IPS-15b (cell line): ENCODE data around the gene SLC30A4.
A peak's percentile ranks its signal among the peaks of the same experiment; 100 is the strongest.

Experiments used
- H3K27me3 ChIP-seq: one replicate; pipeline ENCODE4 v1.6.1; 2013; ENCODE audit warnings: low read length; ENCODE audit not compliant: control insufficient read depth, insufficient read depth
- H3K36me3 ChIP-seq: one replicate; pipeline ENCODE4 v1.6.1; 2013; ENCODE audit warnings: low read length; ENCODE audit not compliant: control insufficient read depth, insufficient read depth
- H3K4me1 ChIP-seq: one replicate; pipeline ENCODE4 v1.6.1; 2013; ENCODE audit warnings: mild to moderate bottlenecking, low read length; ENCODE audit not compliant: control insufficient read depth, insufficient read depth
- H3K4me3 ChIP-seq: one replicate; pipeline ENCODE4 v1.5.1; 2013; ENCODE audit warnings: low read depth, low read length
- H3K9ac ChIP-seq: one replicate; pipeline ENCODE4 v1.6.1; 2013; ENCODE audit warnings: low read depth, mild to moderate bottlenecking, low read length
- H3K9me3 ChIP-seq: one replicate; pipeline ENCODE4 v1.6.1; 2013; ENCODE audit warnings: mild to moderate bottlenecking, low read length; ENCODE audit not compliant: control insufficient read depth, insufficient read depth

Gene SLC30A4

GRCh38 chr15:45522328-45523165 lies at the start of gene SLC30A4:
SLC30A4 (minus strand) TSS chr15:45522755; CDS start chr15:45522354, 401 bp downstream.
- Histone ChIP-seq H3K36me3 (no peaks in the 10 kb centered on the region), H3K4me1 (peaks cover 3% of the 10 kb centered on the region), H3K4me3 (peak within 1 kb of the TSS; percentile 26), H3K27me3 (peaks cover 53% of the 10 kb centered on the region), H3K9me3 (no peaks in the 10 kb centered on the region), H3K9ac (peak within 1 kb of the TSS; percentile 32)

GRCh38 chr15:45555934-45556608 lies 33.5 kb upstream of the SLC30A4 start:
- Histone ChIP-seq H3K27me3 (peaks cover 14% of the 10 kb centered on the region), H3K4me1 (no peaks in the 10 kb centered on the region), H3K9ac (no peak overlapping the region), H3K9me3 (no peaks in the 10 kb centered on the region), H3K36me3 (no peaks in the 10 kb centered on the region), H3K4me3 (no peak overlapping the region)

GRCh38 chr15:45551676-45552075 lies 29.1 kb upstream of the SLC30A4 start:
- no peaks in the 10 kb centered on the region for H3K9me3 ChIP-seq
- no peak overlapping the region for H3K9ac ChIP-seq
- peaks cover 5% of the 10 kb centered on the region for H3K27me3 ChIP-seq
- no peaks in the 10 kb centered on the region for H3K36me3 ChIP-seq
- no peak overlapping the region for H3K4me3 ChIP-seq
- H3K4me1 ChIP-seq = no peaks in the 10 kb centered on the region

GRCh38 chr15:45550436-45550835 lies 27.9 kb upstream of the SLC30A4 start:
- Histone ChIP-seq H3K36me3 (no peaks in the 10 kb centered on the region), H3K9me3 (no peaks in the 10 kb centered on the region), H3K9ac (no peak overlapping the region), H3K4me1 (no peaks in the 10 kb centered on the region), H3K4me3 (no peak overlapping the region), H3K27me3 (peaks cover 2% of the 10 kb centered on the region)

- Histone ChIP-seq H3K4me3 (no peak overlapping the region), H3K4me1 (no peaks in the 10 kb centered on the region), H3K9me3 (no peaks in the 10 kb centered on the region), H3K36me3 (no peaks in the 10 kb centered on the region), H3K27me3 (no peaks in the 10 kb centered on the region), H3K9ac (no peak overlapping the region)
These were observed 27.1 kb upstream of the SLC30A4 start for GRCh38 chr15:45549541-45550220.

GRCh38 chr15:45548753-45549520 lies 26.4 kb upstream of the SLC30A4 start:
- Histone ChIP-seq H3K4me3 (no peak overlapping the region), H3K36me3 (no peaks in the 10 kb centered on the region), H3K27me3 (no peaks in the 10 kb centered on the region), H3K9me3 (no peaks in the 10 kb centered on the region), H3K9ac (no peak overlapping the region), H3K4me1 (no peaks in the 10 kb centered on the region)

GRCh38 chr15:45546789-45547188 lies 24.2 kb upstream of the SLC30A4 start:
- H3K27me3 ChIP-seq = no peaks in the 10 kb centered on the region
- no peaks in the 10 kb centered on the region for H3K36me3 ChIP-seq
- no peak overlapping the region for H3K9ac ChIP-seq
- H3K4me1 ChIP-seq = no peaks in the 10 kb centered on the region
- H3K4me3 ChIP-seq = no peak overlapping the region
- H3K9me3 ChIP-seq = no peaks in the 10 kb centered on the region

- Histone ChIP-seq H3K27me3 (no peaks in the 10 kb centered on the region), H3K9ac (no peak overlapping the region), H3K36me3 (no peaks in the 10 kb centered on the region), H3K4me1 (no peaks in the 10 kb centered on the region), H3K4me3 (no peak overlapping the region), H3K9me3 (no peaks in the 10 kb centered on the region)
These were observed 21.9 kb upstream of the SLC30A4 start for GRCh38 chr15:45544266-45545023.

GRCh38 chr15:45543051-45543450 lies 20.5 kb upstream of the SLC30A4 start:
- Histone ChIP-seq H3K4me3 (no peak overlapping the region), H3K9me3 (no peaks in the 10 kb centered on the region), H3K36me3 (no peaks in the 10 kb centered on the region), H3K9ac (no peak overlapping the region), H3K4me1 (no peaks in the 10 kb centered on the region), H3K27me3 (no peaks in the 10 kb centered on the region)

GRCh38 chr15:45540531-45540930 lies 18.0 kb upstream of the SLC30A4 start:
- Histone ChIP-seq H3K9ac (no peak overlapping the region), H3K36me3 (no peaks in the 10 kb centered on the region), H3K4me1 (no peaks in the 10 kb centered on the region), H3K9me3 (no peaks in the 10 kb centered on the region), H3K4me3 (no peak overlapping the region), H3K27me3 (no peaks in the 10 kb centered on the region)

GRCh38 chr15:45539680-45540079 lies 17.1 kb upstream of the SLC30A4 start:
- Histone ChIP-seq H3K4me3 (no peak overlapping the region), H3K9ac (no peak overlapping the region), H3K27me3 (no peaks in the 10 kb centered on the region), H3K36me3 (no peaks in the 10 kb centered on the region), H3K9me3 (no peaks in the 10 kb centered on the region), H3K4me1 (no peaks in the 10 kb centered on the region)
